AG04450 (cell line): ENCODE results near the gene PCLO. TPM values are rescaled to one million over a fixed set of nuclear protein-coding genes. Genes with fewer than 3 reads are reported as not detected.
"Not testable (repeated sequence)": the region's sequence is repeated elsewhere in the genome, so short reads cannot be mapped to it uniquely, and the experiment has no call there.

Experiments
- CTCF ChIA-PET: fragments of 300-600, 350-600 bp; formaldehyde crosslinking; extraction: SDS; loops from one replicate; lab custom pipeline; 2022; ENCODE audit warnings: antibody characterized with exemption, inconsistent platforms; lab: Charles Lee
- POLR2A ChIA-PET: fragments of 350-600 bp; formaldehyde crosslinking; extraction: SDS; loops from one replicate; lab custom pipeline; 2021; ENCODE audit warnings: antibody characterized with exemption, inconsistent platforms; lab: Yijun Ruan, JAX
- DNase-seq: peaks from one replicate; pipeline ENCODE4 v3.0.0-alpha.2; 2011; ENCODE audit warnings: low read depth, low spot score
- H3K27ac ChIP-seq: one replicate; pipeline ENCODE4 v1.5.1; 2012; ENCODE audit warnings: low read depth, low read length, control low read depth
- H3K27me3 ChIP-seq: one replicate; pipeline ENCODE4 v1.6.0; 2012; ENCODE audit warnings: low read length; ENCODE audit not compliant: control insufficient read depth, insufficient read depth
- H3K4me3 ChIP-seq: 2 replicates; pipeline ENCODE4 v1.5.1; 2011; ENCODE audit warnings: mild to moderate bottlenecking, low read depth, low read length, control low read depth
- H3K9me3 ChIP-seq: 2 replicates; pipeline ENCODE4 v1.5.1; 2012; ENCODE audit warnings: low read length; ENCODE audit not compliant: control insufficient read depth, insufficient read depth
- CTCF ChIP-seq: IDR thresholded peaks from 2 replicates; pipeline ENCODE4 v1.5.1; 2011; ENCODE audit warnings: low read depth, low read length, control low read depth, inconsistent platforms
- polyA plus RNA-seq: library from polyadenylated mRNA; depleted of rRNA; stranded (reverse); fragments of >200 nt; gene quantifications from 2 replicates; pipeline ENCODE4 v1.2.3, GENCODE V29; 2011

PCLO gene
- polyA plus RNA-seq, 1 experiment, result 0.01 TPM

DNA sequence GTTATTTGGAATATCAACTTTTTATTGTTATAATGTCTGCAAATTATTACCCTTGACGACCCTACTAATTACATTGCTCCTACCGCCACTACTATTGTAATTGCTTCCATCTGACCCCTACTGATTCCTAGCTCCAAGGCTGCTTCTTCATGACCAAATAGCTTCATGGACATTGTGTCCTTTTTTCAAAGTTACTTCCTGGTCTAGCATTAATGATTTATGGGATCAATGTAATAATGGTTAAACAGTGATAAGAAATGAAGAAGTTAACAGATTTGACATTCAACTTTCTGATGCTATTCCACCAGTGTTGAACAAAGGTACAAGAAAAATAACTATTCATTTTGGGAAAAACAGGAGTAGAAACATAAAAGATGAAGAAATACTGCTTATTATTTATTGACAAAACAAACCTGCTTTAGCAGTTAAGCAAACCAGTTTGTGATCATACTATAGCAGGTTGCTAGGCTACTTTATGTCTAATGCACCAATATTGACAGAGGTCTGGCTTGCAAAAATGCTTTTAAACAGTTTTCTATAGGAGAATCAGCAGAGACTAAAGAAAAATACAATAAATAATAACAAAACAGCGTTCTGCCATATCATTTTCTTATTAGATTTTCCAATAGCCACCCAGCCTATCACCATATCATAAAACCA is 125.8 kb downstream of the PCLO start:
- Histone ChIP-seq H3K9me3 (no peaks in the 10 kb centered on the region), H3K27me3 (no peaks in the 10 kb centered on the region), H3K27ac (no peak overlapping the region), H3K4me3 (no peak overlapping the region)
- POLR2A ChIA-PET, result no interaction called here
- CTCF ChIA-PET, result no interaction called here
- no peak for TF ChIP-seq CTCF
- no peak for DNase-seq

DNA sequence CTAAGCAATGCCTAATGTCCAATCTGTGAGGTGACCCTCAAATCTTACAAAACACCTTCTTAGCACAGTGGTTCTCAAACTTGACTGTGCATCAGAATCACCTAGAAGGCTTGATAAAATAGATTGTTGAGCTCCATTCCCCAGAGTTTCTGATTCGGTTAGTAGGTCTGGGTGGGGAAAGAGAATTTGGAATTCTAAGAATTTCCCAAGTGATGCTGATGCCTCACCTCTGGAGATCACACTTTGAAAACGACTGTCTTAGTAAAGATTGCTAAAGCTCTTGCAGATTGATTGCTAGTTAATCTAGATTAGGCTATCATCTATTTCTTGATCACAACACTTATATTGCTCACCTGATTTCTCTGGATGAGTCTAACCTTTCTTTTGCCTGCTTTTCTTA is 126.6 kb downstream of the PCLO start:
- Histone ChIP-seq H3K4me3 (no peak overlapping the region), H3K9me3 (no peaks in the 10 kb centered on the region), H3K27ac (no peak overlapping the region), H3K27me3 (no peaks in the 10 kb centered on the region)
- DNase-seq, result no peak
- CTCF ChIA-PET, result no interaction called here
- POLR2A ChIA-PET, result no interaction called here
- TF ChIP-seq CTCF, result no peak

GRCh38 chr7:83032195-83032594 is 130.5 kb downstream of the PCLO start:
- POLR2A ChIA-PET, result no interaction called here
- H3K9me3 ChIP-seq, result no peaks in the 10 kb centered on the region
- no peaks in the 10 kb centered on the region for H3K27me3 ChIP-seq
- no peak for DNase-seq
- no peak overlapping the region for H3K27ac ChIP-seq
- no peak overlapping the region for H3K4me3 ChIP-seq
- no peak for TF ChIP-seq CTCF
- CTCF ChIA-PET, result no interaction called here

GRCh38 chr7:83023817-83024665 is 138.6 kb downstream of the PCLO start:
- H3K4me3 ChIP-seq, H3K27me3 ChIP-seq, CTCF ChIA-PET, POLR2A ChIA-PET, DNase-seq, H3K9me3 ChIP-seq, H3K27ac ChIP-seq: not testable (repeated sequence)

DNA sequence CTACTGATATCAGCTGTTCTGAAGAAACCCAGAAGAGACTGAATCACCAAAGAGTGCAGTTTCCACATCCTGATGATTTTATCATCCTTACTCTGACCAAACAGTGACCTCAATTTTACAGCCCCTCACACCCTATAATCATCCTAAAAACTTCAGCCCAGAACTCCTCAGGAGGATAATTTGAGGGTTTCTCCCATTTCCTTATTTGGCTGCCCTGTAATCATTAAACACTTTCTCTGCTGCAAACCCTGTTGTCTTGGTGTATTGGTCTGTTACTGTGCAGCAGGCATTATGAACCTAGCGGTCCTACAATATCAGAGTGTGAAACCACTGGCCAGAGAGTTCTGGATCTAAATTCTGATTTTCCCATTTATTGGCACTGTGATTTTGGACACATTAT is 141.7 kb downstream of the PCLO start:
- ChIA-PET CTCF (no interaction called here), POLR2A (no interaction called here)
- H3K27me3 ChIP-seq, result no peaks in the 10 kb centered on the region
- no peak for DNase-seq
- no peak overlapping the region for H3K4me3 ChIP-seq
- no peak overlapping the region for H3K27ac ChIP-seq
- H3K9me3 ChIP-seq, result no peaks in the 10 kb centered on the region; the same call in 1 of the 2 replicates
- TF ChIP-seq CTCF, result no peak
